GM18858 (cell line): ENCODE results near the gene SHLD1.

Experiments used
- ATAC-seq: cut with Tn5 transposase; IDR thresholded peaks from one replicate; pipeline ENCODE4 v1.9.1; 2021; ENCODE audit not compliant: unreplicated experiment

Gene SHLD1

GRCh38 chr20:5844063-5844681, 94.0 kb downstream of the SHLD1 start:
- ATAC-seq = peak; percentile 72

- no peak for ATAC-seq
Observed at GRCh38 chr20:5845681-5846615, 95.7 kb downstream of the SHLD1 start.

GRCh38 chr20:5848711-5849505, 98.7 kb downstream of the SHLD1 start:
- ATAC-seq = no peak

- no peak for ATAC-seq
Observed at GRCh38 chr20:5855939-5856338, 105.7 kb downstream of the SHLD1 start.

- ATAC-seq = no peak
Observed at GRCh38 chr20:5859608-5860007, 109.4 kb downstream of the SHLD1 start.

GRCh38 chr20:5862703-5863039, 112.5 kb downstream of the SHLD1 start:
- ATAC-seq = no peak

- no peak for ATAC-seq
Observed at GRCh38 chr20:5863040-5863833, 113.0 kb downstream of the SHLD1 start.

GRCh38 chr20:5864428-5864827, 114.2 kb downstream of the SHLD1 start:
- ATAC-seq = no peak

- no peak for ATAC-seq
Observed at GRCh38 chr20:5864873-5865587, 114.8 kb downstream of the SHLD1 start.

GRCh38 chr20:5865604-5866003, 115.4 kb downstream of the SHLD1 start:
- ATAC-seq = no peak

GRCh38 chr20:5870568-5870981, 120.4 kb downstream of the SHLD1 start:
- no peak for ATAC-seq

GRCh38 chr20:5871459-5872410, 121.5 kb downstream of the SHLD1 start:
- ATAC-seq = no peak

- ATAC-seq = no peak
Observed at GRCh38 chr20:5877128-5877527, 126.9 kb downstream of the SHLD1 start.

- no peak for ATAC-seq
Observed at GRCh38 chr20:5880326-5880725, 130.1 kb downstream of the SHLD1 start.

GRCh38 chr20:5881703-5882102, 131.5 kb downstream of the SHLD1 start:
- ATAC-seq = no peak

- ATAC-seq = no peak
Observed at GRCh38 chr20:5882166-5882565, 132.0 kb downstream of the SHLD1 start.

GRCh38 chr20:5884465-5885335, 134.5 kb downstream of the SHLD1 start:
- no peak for ATAC-seq

- ATAC-seq = no peak
Observed at GRCh38 chr20:5885866-5886265, 135.7 kb downstream of the SHLD1 start.
